Measurements from ENCODE around the gene ZNF366. TPM values are rescaled to one million over a fixed set of nuclear protein-coding genes. Genes with fewer than 3 reads are reported as not detected.

ZNF366 gene
- total and polyA plus RNA-seq, 2 of the 13 experiments (the other 11 are each of a cell fraction or from before 2014, with no cell fraction given) = not detected

GRCh38 chr5:72485430-72485974 is 21.7 kb downstream of the ZNF366 start:
- 44% methylated on average over 6 of the region's 6 CpGs for WGBS (ENCODE audit: low lambda C conversion rate)
- Histone ChIP-seq H3K36me3 (replicated peaks in 1 of 2; ENCODE audit: control insufficient read depth in 1 of 2, insufficient read depth in 2 of 2, low read length in 2 of 2) (no peaks in the 10 kb centered on the region; a peak in 1 of 5 replicates), H3K9ac (ENCODE audit: insufficient read depth, low read depth, low read length) (no peak overlapping the region), H3K27me3 (ENCODE audit: control insufficient read depth in 1 of 2, insufficient read depth in 2 of 2, low read length in 2 of 2) (peaks cover 0 to 4% of the 10 kb centered on the region in 2 experiments; a peak in 1 of 5 replicates), H3K79me2 (ENCODE audit: insufficient read depth, low read length) (no peaks in the 10 kb centered on the region), H4K20me1 (ENCODE audit: insufficient read depth, low read length) (no peaks in the 10 kb centered on the region), H2AFZ (ENCODE audit: low read length) (no peak overlapping the region), H3K4me2 (ENCODE audit: low read depth, low read length) (no peak overlapping the region), H3K4me1 (ENCODE audit: insufficient read depth, low read length) (no peaks in the 10 kb centered on the region), H3K4me3 (replicated peaks in 1 of 3; ENCODE audit: insufficient read depth in 1 of 3, low read depth in 2 of 3, low read length in 3 of 3) (no peak overlapping the region), H3K9me3 (ENCODE audit: low read length) (no peaks in the 10 kb centered on the region), H3K27ac (ENCODE audit: extremely low read length, insufficient read depth, low read length) (no peak overlapping the region)
- intact Hi-C loops (cut with micrococcal nuclease; ENCODE audit: unreplicated experiment) = no loop called here
- in situ Hi-C loops (cut with HindIII; ENCODE audit: extremely low pct_ligation_motif_present, low pct_unique_long_range_greater_than_20kb) = no loop called here
- no TSS peak for BruUV-seq (replicated peaks)
- no peak for ATAC-seq
- no peak for DNase-seq (ENCODE audit: low spot score)
- FAIRE-seq = no peak
- ChIA-PET CTCF (ENCODE audit: low intra/inter-chr PET ratio, low total read pairs) (no interaction called here), POLR2A (no interaction called here)
- TF ChIP-seq CENPX (CRISPR knock-in tag; IDR thresholded peaks at IDR 0.05) (no peak), RORA (CRISPR knock-in tag; IDR thresholded peaks at IDR 0.05) (no peak), RXRA (CRISPR knock-in tag; IDR thresholded peaks at IDR 0.05) (no peak), ZBTB46 (CRISPR knock-in tag; IDR thresholded peaks at IDR 0.05; ENCODE audit: borderline replicate concordance) (no peak), ZNF746 (CRISPR knock-in tag; IDR thresholded peaks at IDR 0.05) (no peak), ZNF777 (CRISPR knock-in tag; IDR thresholded peaks at IDR 0.05) (no peak), MED8 (CRISPR knock-in tag; IDR thresholded peaks at IDR 0.05; ENCODE audit: insufficient replicate concordance) (no peak), ZNF792 (CRISPR knock-in tag; IDR thresholded peaks at IDR 0.05) (no peak)
- TF ChIP-seq, protein P1, sequence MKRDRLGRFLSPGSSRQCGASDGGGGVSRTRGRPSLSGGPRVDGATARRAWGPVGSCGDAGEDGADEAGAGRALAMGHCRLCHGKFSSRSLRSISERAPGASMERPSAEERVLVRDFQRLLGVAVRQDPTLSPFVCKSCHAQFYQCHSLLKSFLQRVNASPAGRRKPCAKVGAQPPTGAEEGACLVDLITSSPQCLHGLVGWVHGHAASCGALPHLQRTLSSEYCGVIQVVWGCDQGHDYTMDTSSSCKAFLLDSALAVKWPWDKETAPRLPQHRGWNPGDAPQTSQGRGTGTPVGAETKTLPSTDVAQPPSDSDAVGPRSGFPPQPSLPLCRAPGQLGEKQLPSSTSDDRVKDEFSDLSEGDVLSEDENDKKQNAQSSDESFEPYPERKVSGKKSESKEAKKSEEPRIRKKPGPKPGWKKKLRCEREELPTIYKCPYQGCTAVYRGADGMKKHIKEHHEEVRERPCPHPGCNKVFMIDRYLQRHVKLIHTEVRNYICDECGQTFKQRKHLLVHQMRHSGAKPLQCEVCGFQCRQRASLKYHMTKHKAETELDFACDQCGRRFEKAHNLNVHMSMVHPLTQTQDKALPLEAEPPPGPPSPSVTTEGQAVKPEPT (CRISPR knock-in tag; IDR thresholded peaks at IDR 0.05; ENCODE audit: low read depth) = no peak

Data from HepG2 (cell line).